Tibial nerve (tissue), 4 donors: ENCODE results near the gene PSMD9.

Source experiments
- EP300 ChIP-seq, 2 donors: sonication (generic); formaldehyde crosslinking; IDR thresholded peaks; one replicate each; pipeline ENCODE4 v1.6.1; 2017; ENCODE audit warnings: antibody characterized with exemption in 2 of 2, mild to moderate bottlenecking in 1 of 2
- POLR2A ChIP-seq, 2 donors: fragments of 450-650 bp; IDR thresholded peaks; one replicate each; pipeline ENCODE4 v1.6.1; 2017; ENCODE audit warnings: antibody characterized with exemption in 2 of 2, mild to moderate bottlenecking in 2 of 2, moderate library complexity in 2 of 2
- TF ChIP-seq, protein P1 (sequence below), 5 experiments: fragments of 200-600 bp in 3 of 5; fragments of 450-650 bp in 2 of 5; sonication (generic) in 3 of 5; IDR thresholded peaks; one replicate each; pipeline ENCODE4 v1.5.1; 2016 to 2019; ENCODE audit warnings: antibody characterized with exemption in 5 of 5, mild to moderate bottlenecking in 3 of 5, moderate library complexity in 2 of 5

GRCh38 chr12:121933522-121934308 is 45.1 kb downstream of the PSMD9 start:
- TF ChIP-seq POLR2A (IDR thresholded peaks at IDR 0.05) (no peak), EP300 (IDR thresholded peaks at IDR 0.05) (no peak)
- TF ChIP-seq, protein P1, sequence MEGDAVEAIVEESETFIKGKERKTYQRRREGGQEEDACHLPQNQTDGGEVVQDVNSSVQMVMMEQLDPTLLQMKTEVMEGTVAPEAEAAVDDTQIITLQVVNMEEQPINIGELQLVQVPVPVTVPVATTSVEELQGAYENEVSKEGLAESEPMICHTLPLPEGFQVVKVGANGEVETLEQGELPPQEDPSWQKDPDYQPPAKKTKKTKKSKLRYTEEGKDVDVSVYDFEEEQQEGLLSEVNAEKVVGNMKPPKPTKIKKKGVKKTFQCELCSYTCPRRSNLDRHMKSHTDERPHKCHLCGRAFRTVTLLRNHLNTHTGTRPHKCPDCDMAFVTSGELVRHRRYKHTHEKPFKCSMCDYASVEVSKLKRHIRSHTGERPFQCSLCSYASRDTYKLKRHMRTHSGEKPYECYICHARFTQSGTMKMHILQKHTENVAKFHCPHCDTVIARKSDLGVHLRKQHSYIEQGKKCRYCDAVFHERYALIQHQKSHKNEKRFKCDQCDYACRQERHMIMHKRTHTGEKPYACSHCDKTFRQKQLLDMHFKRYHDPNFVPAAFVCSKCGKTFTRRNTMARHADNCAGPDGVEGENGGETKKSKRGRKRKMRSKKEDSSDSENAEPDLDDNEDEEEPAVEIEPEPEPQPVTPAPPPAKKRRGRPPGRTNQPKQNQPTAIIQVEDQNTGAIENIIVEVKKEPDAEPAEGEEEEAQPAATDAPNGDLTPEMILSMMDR (IDR thresholded peaks at IDR 0.05) = no peak
